HEK293 (cell line): ENCODE data around the gene DSCAM.

Experiments
- CTCF ChIA-PET: fragments of 350-600 bp; formaldehyde crosslinking; extraction: SDS; loops from one replicate; lab custom pipeline; 2021; ENCODE audit warnings: antibody characterized with exemption; lab: Yijun Ruan, JAX
- POLR2A ChIA-PET: fragments of 300-600 bp; formaldehyde crosslinking; extraction: SDS; loops from one replicate; lab custom pipeline; 2020; ENCODE audit warnings: antibody characterized with exemption, inconsistent platforms; lab: Yijun Ruan, JAX
- H3K27ac ChIP-seq: fragments of 200-500 bp; sonication (Bioruptor generic); 2 replicates; pipeline ENCODE4 v1.5.1; 2014; ENCODE audit warnings: low read depth, low read length, control low read depth, inconsistent platforms; ENCODE audit errors: extremely low read depth
- H3K36me3 ChIP-seq, 2 experiments: fragments of 200-500 bp in 1 of 2; sonication (Bioruptor generic) in 1 of 2; 1 replicate in 1 of 2; 2 replicates in 1 of 2; pipeline ENCODE4 v1.5.1; 2014 to 2017; ENCODE audit warnings: inconsistent platforms in 2 of 2, low read length in 2 of 2; ENCODE audit not compliant: control insufficient read depth in 2 of 2, insufficient read depth in 1 of 2
- H3K4me1 ChIP-seq: fragments of 200-500 bp; sonication (Bioruptor generic); 2 replicates; pipeline ENCODE4 v1.5.1; 2014; ENCODE audit warnings: mild to moderate bottlenecking, low read length, inconsistent platforms; ENCODE audit not compliant: control insufficient read depth, insufficient read depth
- H3K4me3 ChIP-seq: 2 replicates; pipeline ENCODE4 v1.5.1; 2011; ENCODE audit warnings: low read depth, mild to moderate bottlenecking, control low read depth, low read length, moderate library complexity
- H3K9me3 ChIP-seq: fragments of 200-500 bp; sonication (Bioruptor generic); 2 replicates; pipeline ENCODE4 v1.5.1; 2014; ENCODE audit warnings: low read depth, low read length, inconsistent platforms; ENCODE audit not compliant: control insufficient read depth, insufficient read depth
- BCL11A ChIP-seq: fragments of 450-650 bp; formaldehyde crosslinking; IDR thresholded peaks from 2 replicates; pipeline ENCODE4 v1.5.1; 2016; ENCODE audit warnings: low read depth, missing biosample characterization, missing genetic modification characterization
- BCL11B ChIP-seq: fragments of 450-650 bp; formaldehyde crosslinking; IDR thresholded peaks from 2 replicates; pipeline ENCODE4 v1.5.1; 2016; ENCODE audit warnings: low read depth, missing biosample characterization, missing genetic modification characterization
- REST ChIP-seq: fragments of 450-650 bp; formaldehyde crosslinking; IDR thresholded peaks from 2 replicates; pipeline ENCODE4 v1.5.1; 2016; ENCODE audit warnings: missing biosample characterization, missing genetic modification characterization
- TRIM28 ChIP-seq: IDR thresholded peaks from 2 replicates; pipeline ENCODE4 v1.6.1; 2011; ENCODE audit warnings: low read length, control low read depth, borderline replicate concordance
- TSHZ1 ChIP-seq: fragments of 450-650 bp; formaldehyde crosslinking; IDR thresholded peaks from 2 replicates; pipeline ENCODE4 v1.5.1; 2016; ENCODE audit warnings: missing biosample characterization, missing genetic modification characterization, borderline replicate concordance
- ZNF211 ChIP-seq: fragments of 450-650 bp; formaldehyde crosslinking; IDR thresholded peaks from 2 replicates; pipeline ENCODE4 v1.5.1; 2016; ENCODE audit warnings: low read depth, missing biosample characterization, missing genetic modification characterization
- ZNF292 ChIP-seq: fragments of 450-650 bp; formaldehyde crosslinking; IDR thresholded peaks from 2 replicates; pipeline ENCODE4 v1.5.1; 2016; ENCODE audit warnings: low read depth, missing biosample characterization, missing genetic modification characterization, borderline replicate concordance
- ZNF394 ChIP-seq: fragments of 450-650 bp; formaldehyde crosslinking; IDR thresholded peaks from 2 replicates; pipeline ENCODE4 v1.5.1; 2016; ENCODE audit warnings: missing biosample characterization, missing genetic modification characterization, mild to moderate bottlenecking, moderate library complexity, borderline replicate concordance
- ZNF433 ChIP-seq: fragments of 450-650 bp; formaldehyde crosslinking; IDR thresholded peaks from 2 replicates; pipeline ENCODE4 v1.5.1; 2016; ENCODE audit warnings: missing biosample characterization, missing genetic modification characterization, low read depth
- ZNF561 ChIP-seq: fragments of 450-650 bp; IDR thresholded peaks from 2 replicates; pipeline ENCODE4 v1.5.1; 2018; ENCODE audit warnings: missing biosample characterization, missing genetic modification characterization, borderline replicate concordance
- ZNF585B ChIP-seq: fragments of 450-650 bp; formaldehyde crosslinking; IDR thresholded peaks from 2 replicates; pipeline ENCODE4 v1.5.1; 2016; ENCODE audit warnings: missing biosample characterization, missing genetic modification characterization
- ZNF596 ChIP-seq: fragments of 450-650 bp; IDR thresholded peaks from 2 replicates; pipeline ENCODE4 v1.5.0; 2018; ENCODE audit warnings: missing biosample characterization, mild to moderate bottlenecking, missing genetic modification characterization, moderate library complexity
- ZNF600 ChIP-seq: fragments of 450-650 bp; formaldehyde crosslinking; IDR thresholded peaks from 2 replicates; pipeline ENCODE4 v1.5.1; 2016; ENCODE audit warnings: missing biosample characterization, missing genetic modification characterization
- ZNF623 ChIP-seq: fragments of 450-650 bp; formaldehyde crosslinking; IDR thresholded peaks from 2 replicates; pipeline ENCODE4 v1.5.1; 2016; ENCODE audit warnings: missing biosample characterization, missing genetic modification characterization
- ZNF654 ChIP-seq: fragments of 450-650 bp; formaldehyde crosslinking; IDR thresholded peaks from 2 replicates; pipeline ENCODE4 v1.5.1; 2016; ENCODE audit warnings: low read depth, missing biosample characterization, missing genetic modification characterization
- ZNF704 ChIP-seq: fragments of 450-650 bp; formaldehyde crosslinking; IDR thresholded peaks from 2 replicates; pipeline ENCODE4 v1.5.1; 2016; ENCODE audit warnings: missing biosample characterization, missing genetic modification characterization
- TF ChIP-seq, protein P1 (sequence below): fragments of 450-650 bp; IDR thresholded peaks from 2 replicates; pipeline ENCODE4 v1.5.1; 2018; ENCODE audit warnings: missing biosample characterization, missing genetic modification characterization
- TF ChIP-seq, protein P2 (sequence below): fragments of 450-650 bp; formaldehyde crosslinking; IDR thresholded peaks from 2 replicates; pipeline ENCODE4 v1.5.0; 2017; ENCODE audit warnings: missing biosample characterization, missing genetic modification characterization, borderline replicate concordance
- TF ChIP-seq, protein P3 (sequence below): fragments of 450-650 bp; formaldehyde crosslinking; IDR thresholded peaks from 2 replicates; pipeline ENCODE4 v1.5.1; 2016; ENCODE audit warnings: missing biosample characterization, missing genetic modification characterization
- TF ChIP-seq, protein P4 (sequence below): fragments of 450-650 bp; formaldehyde crosslinking; IDR thresholded peaks from 2 replicates; pipeline ENCODE4 v1.5.1; 2016; ENCODE audit warnings: missing biosample characterization, missing genetic modification characterization

DSCAM gene

DNA sequence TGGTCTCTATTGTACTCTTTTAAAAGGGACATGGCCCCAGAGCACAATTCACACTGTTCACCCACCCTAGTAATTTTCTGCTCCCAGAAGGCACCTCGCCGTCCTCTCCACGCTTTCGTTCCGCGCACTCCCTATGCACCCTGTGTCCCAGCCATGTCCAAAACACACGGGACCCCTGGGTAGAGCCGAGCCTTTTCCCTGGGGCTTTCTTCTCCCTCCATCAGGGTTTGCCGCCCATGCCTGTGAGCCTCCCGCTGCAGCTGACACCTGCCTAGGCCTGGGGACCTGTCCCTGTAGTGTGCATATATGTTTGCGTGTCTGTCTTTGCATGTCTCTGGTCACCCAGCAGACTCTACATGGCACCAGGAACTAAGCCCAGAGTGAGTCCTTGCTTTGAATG is 677.0 kb downstream of the DSCAM start:
- TF ChIP-seq BCL11B (tag by site-specific recombination) = no peak
- no peak for TF ChIP-seq ZNF623 (tag by site-specific recombination)
- TF ChIP-seq ZNF292 (tag by site-specific recombination) = no peak
- no peak for TF ChIP-seq ZNF596
- TF ChIP-seq REST = no peak
- TF ChIP-seq ZNF585B (tag by site-specific recombination) = no peak
- TF ChIP-seq, protein P1, sequence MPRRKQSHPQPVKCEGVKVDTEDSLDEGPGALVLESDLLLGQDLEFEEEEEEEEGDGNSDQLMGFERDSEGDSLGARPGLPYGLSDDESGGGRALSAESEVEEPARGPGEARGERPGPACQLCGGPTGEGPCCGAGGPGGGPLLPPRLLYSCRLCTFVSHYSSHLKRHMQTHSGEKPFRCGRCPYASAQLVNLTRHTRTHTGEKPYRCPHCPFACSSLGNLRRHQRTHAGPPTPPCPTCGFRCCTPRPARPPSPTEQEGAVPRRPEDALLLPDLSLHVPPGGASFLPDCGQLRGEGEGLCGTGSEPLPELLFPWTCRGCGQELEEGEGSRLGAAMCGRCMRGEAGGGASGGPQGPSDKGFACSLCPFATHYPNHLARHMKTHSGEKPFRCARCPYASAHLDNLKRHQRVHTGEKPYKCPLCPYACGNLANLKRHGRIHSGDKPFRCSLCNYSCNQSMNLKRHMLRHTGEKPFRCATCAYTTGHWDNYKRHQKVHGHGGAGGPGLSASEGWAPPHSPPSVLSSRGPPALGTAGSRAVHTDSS (tag by site-specific recombination) = no peak
- TF ChIP-seq, protein P2, sequence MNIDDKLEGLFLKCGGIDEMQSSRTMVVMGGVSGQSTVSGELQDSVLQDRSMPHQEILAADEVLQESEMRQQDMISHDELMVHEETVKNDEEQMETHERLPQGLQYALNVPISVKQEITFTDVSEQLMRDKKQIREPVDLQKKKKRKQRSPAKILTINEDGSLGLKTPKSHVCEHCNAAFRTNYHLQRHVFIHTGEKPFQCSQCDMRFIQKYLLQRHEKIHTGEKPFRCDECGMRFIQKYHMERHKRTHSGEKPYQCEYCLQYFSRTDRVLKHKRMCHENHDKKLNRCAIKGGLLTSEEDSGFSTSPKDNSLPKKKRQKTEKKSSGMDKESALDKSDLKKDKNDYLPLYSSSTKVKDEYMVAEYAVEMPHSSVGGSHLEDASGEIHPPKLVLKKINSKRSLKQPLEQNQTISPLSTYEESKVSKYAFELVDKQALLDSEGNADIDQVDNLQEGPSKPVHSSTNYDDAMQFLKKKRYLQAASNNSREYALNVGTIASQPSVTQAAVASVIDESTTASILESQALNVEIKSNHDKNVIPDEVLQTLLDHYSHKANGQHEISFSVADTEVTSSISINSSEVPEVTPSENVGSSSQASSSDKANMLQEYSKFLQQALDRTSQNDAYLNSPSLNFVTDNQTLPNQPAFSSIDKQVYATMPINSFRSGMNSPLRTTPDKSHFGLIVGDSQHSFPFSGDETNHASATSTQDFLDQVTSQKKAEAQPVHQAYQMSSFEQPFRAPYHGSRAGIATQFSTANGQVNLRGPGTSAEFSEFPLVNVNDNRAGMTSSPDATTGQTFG = no peak
- no peak for TF ChIP-seq TRIM28
- no peak for TF ChIP-seq ZNF600
- no peak for TF ChIP-seq ZNF211 (tag by site-specific recombination)
- TF ChIP-seq, protein P3, sequence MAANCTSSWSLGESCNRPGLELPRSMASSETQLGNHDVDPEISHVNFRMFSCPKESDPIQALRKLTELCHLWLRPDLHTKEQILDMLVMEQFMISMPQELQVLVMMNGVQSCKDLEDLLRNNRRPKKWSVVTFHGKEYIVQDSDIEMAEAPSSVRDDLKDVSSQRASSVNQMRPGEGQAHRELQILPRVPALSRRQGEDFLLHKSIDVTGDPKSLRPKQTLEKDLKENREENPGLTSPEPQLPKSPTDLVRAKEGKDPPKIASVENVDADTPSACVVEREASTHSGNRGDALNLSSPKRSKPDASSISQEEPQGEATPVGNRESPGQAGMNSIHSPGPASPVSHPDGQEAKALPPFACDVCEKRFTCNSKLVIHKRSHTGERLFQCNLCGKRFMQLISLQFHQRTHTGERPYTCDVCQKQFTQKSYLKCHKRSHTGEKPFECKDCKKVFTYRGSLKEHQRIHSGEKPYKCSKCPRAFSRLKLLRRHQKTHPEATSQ = no peak
- no peak for TF ChIP-seq ZNF433 (tag by site-specific recombination)
- TF ChIP-seq, all 188 proteins: peak for 0
- Histone ChIP-seq H3K4me1 (no peaks in the 10 kb centered on the region), H3K36me3 (no peaks in the 10 kb centered on the region), H3K4me3 (no peak overlapping the region), H3K27ac (no peak overlapping the region), H3K9me3 (no peaks in the 10 kb centered on the region)
- CTCF ChIA-PET = interaction anchor here (0.7 kb wide), 1 partner anchor 964 kb away, joined by 3 read pairs; no protein-coding TSS in a partner anchor
- POLR2A ChIA-PET = no interaction called here

GRCh38 chr21:40166291-40166843 is 680.6 kb downstream of the DSCAM start:
- no peaks in the 10 kb centered on the region for H3K4me1 ChIP-seq
- ChIA-PET POLR2A (no interaction called here), CTCF (interaction anchor here (0.5 to 0.6 kb wide), 2 partner anchors 19 to 90 kb away, joined by 3 read pairs; no protein-coding TSS in a partner anchor)
- H3K27ac ChIP-seq = no peak overlapping the region
- H3K9me3 ChIP-seq = no peaks in the 10 kb centered on the region
- no peaks in the 10 kb centered on the region for H3K36me3 ChIP-seq
- H3K4me3 ChIP-seq = no peak overlapping the region
- TF ChIP-seq ZNF561 (tag by site-specific recombination) (no peak), ZNF704 (tag by site-specific recombination) (no peak), ZNF654 (tag by site-specific recombination) (no peak), TSHZ1 (tag by site-specific recombination) (no peak), ZNF394 (tag by site-specific recombination) (no peak), BCL11A (tag by site-specific recombination) (no peak)
- TF ChIP-seq, protein P4, sequence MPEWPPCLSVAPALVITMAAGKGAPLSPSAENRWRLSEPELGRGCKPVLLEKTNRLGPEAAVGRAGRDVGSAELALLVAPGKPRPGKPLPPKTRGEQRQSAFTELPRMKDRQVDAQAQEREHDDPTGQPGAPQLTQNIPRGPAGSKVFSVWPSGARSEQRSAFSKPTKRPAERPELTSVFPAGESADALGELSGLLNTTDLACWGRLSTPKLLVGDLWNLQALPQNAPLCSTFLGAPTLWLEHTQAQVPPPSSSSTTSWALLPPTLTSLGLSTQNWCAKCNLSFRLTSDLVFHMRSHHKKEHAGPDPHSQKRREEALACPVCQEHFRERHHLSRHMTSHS (tag by site-specific recombination) = no peak
